22Rv1 (cell line): ENCODE measurements around the gene PRSS1.

Source experiments
- H3K27ac ChIP-seq: fragments of 450-650 bp; 2 replicates; pipeline ENCODE4 v1.5.1; 2017
- ZFX ChIP-seq: fragments of 450-650 bp; IDR thresholded peaks from 2 replicates; pipeline ENCODE4 v1.6.1; 2017; ENCODE audit warnings: antibody characterized with exemption, borderline replicate concordance
- TF ChIP-seq, protein P1 (sequence below): fragments of 450-650 bp; IDR thresholded peaks from 2 replicates; pipeline ENCODE4 v1.5.1; 2017; ENCODE audit warnings: mild to moderate bottlenecking

PRSS1 gene

DNA sequence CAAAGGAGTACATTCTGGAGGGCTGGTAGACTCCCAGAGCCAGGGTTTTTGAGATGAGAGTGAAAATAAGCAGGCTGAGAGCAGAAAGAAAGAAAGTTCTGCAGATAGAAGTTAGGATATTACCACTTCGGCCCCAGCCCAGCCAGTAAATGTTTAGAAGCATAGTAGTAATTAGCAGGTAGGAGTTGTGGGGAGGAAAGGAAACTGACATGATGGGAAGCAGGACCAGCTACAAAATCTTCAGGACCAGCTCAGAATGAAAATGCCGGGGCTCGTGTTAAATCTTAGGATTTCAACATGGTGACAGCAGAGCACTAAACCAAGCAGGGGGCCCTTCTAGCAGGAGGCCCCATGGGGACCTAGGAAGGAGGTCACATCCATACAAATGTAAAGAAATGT is 50.2 kb downstream of the PRSS1 start:
- H3K27ac ChIP-seq, result no peak overlapping the region

GRCh38 chr7:142800088-142800487 is 50.8 kb downstream of the PRSS1 start:
- TF ChIP-seq, protein P1, sequence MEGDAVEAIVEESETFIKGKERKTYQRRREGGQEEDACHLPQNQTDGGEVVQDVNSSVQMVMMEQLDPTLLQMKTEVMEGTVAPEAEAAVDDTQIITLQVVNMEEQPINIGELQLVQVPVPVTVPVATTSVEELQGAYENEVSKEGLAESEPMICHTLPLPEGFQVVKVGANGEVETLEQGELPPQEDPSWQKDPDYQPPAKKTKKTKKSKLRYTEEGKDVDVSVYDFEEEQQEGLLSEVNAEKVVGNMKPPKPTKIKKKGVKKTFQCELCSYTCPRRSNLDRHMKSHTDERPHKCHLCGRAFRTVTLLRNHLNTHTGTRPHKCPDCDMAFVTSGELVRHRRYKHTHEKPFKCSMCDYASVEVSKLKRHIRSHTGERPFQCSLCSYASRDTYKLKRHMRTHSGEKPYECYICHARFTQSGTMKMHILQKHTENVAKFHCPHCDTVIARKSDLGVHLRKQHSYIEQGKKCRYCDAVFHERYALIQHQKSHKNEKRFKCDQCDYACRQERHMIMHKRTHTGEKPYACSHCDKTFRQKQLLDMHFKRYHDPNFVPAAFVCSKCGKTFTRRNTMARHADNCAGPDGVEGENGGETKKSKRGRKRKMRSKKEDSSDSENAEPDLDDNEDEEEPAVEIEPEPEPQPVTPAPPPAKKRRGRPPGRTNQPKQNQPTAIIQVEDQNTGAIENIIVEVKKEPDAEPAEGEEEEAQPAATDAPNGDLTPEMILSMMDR, result no peak
- TF ChIP-seq ZFX, result no peak
- H3K27ac ChIP-seq, result no peak overlapping the region

More for the DNA sequence above, 50.2 kb downstream of the PRSS1 start:
- no peak for TF ChIP-seq ZFX
- TF ChIP-seq, protein P1, result no peak

DNA sequence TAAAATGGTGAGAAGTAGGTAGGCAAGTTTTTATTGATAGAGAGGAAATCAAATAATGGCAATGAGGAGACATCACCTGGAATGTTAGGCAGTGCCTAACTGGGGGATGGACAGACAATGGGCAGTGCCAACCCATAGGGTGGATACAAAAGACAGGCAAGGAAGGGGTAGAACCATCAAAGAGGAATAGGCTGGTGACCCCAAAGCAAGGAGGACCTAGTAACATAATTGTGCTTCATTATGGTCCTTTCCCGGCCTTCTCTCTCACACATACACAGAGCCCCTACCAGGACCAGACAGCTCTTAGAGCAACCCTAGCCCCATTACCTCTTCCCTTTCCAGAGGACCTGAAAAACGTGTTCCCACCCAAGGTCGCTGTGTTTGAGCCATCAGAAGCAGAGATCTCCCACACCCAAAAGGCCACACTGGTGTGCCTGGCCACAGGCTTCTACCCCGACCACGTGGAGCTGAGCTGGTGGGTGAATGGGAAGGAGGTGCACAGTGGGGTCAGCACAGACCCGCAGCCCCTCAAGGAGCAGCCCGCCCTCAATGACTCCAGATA is 51.5 kb downstream of the PRSS1 start:
- TF ChIP-seq, protein P1, result no peak
- no peak for TF ChIP-seq ZFX
- no peak overlapping the region for H3K27ac ChIP-seq

- H3K27ac ChIP-seq, result no peak overlapping the region
- no peak for TF ChIP-seq ZFX
- TF ChIP-seq, protein P1, result no peak
Observed at GRCh38 chr7:142801601-142802295, 52.5 kb downstream of the PRSS1 start.

DNA sequence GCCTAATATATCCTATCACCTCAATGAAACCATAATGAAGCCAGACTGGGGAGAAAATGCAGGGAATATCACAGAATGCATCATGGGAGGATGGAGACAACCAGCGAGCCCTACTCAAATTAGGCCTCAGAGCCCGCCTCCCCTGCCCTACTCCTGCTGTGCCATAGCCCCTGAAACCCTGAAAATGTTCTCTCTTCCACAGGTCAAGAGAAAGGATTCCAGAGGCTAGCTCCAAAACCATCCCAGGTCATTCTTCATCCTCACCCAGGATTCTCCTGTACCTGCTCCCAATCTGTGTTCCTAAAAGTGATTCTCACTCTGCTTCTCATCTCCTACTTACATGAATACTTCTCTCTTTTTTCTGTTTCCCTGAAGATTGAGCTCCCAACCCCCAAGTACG is 53.0 kb downstream of the PRSS1 start:
- TF ChIP-seq, protein P1, result no peak
- no peak for TF ChIP-seq ZFX
- H3K27ac ChIP-seq, result no peak overlapping the region
